ENCODE results near the gene STAT5B. TPM values are rescaled to one million over a fixed set of nuclear protein-coding genes. Genes with fewer than 3 reads are reported as not detected.

STAT5B gene
- total and polyA plus RNA-seq, 2 of the 13 experiments (the other 11 are each of a cell fraction or from before 2014, with no cell fraction given), result 21.0 to 42.8 TPM

DNA sequence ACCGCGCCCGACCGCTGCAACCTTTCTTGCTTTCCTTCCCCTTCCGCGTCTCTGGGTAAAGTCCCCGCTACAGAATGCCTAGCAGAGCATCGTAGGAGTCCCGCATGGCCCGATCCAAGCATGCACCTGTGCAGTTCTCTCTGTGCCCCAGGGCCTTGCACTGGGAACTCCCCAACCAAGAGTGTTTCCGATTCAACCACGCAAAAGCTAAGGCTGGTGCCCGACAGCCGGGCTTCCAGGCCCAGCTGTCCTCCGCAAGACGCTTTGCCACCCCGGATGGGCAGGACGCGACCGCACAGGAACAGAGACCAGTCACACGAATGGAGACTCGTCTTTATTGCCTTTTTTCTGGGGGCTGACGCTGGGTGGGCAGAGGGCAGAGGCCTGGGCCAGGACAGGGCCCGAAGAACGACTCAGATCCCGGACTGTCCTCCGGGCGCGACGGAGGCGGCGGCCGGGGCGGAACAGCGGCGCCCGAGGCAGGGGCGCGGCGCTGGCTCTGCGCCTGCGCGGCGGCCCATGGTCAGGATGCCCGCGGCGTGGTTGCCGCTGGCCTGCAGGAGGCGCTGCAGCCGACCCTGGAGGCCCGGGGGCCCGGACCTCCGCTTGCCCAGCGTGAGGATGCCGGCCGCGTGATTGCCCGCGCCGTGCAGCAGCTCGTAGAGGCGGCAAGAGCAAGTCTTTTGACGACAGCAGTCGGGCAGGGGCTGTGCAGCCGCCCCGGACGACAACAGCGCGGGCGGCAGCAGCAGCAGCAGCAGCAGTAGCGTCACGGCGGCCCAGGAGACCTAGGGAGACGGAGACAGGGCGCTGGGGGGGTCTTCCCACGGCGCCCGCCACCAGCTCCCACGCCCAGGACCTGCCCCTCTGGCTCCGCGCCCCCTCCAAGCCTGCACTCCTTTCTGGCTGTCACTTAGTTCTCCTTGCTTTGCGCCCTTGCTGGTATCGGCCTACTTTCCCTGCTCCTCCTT, 92.2 kb downstream of the STAT5B start (continued):
- TF ChIP-seq, protein P1, sequence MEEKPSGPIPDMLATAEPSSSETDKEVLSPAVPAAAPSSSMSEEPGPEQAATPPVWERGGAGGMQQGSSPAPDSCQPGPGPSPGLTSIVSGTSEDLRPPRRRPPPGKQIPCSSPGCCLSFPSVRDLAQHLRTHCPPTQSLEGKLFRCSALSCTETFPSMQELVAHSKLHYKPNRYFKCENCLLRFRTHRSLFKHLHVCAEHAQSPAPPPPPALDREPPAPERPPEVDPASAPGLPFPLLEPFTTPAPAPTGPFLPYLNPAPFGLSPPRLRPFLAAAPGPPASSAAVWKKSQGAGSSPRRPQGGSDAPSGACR (CRISPR knock-in tag; IDR thresholded peaks at IDR 0.05), result no peak
- TF ChIP-seq PTBP1 (IDR thresholded peaks at IDR 0.05; ENCODE audit: low read depth, low read length, poor library complexity, severe bottlenecking), result no peak
- TF ChIP-seq SNAI1 (CRISPR knock-in tag; IDR thresholded peaks at IDR 0.05; ENCODE audit: borderline replicate concordance), result no peak
- TF ChIP-seq NCOR1 (IDR thresholded peaks at IDR 0.05; ENCODE audit: borderline replicate concordance, low read length), result no peak
- TF ChIP-seq, protein P2, sequence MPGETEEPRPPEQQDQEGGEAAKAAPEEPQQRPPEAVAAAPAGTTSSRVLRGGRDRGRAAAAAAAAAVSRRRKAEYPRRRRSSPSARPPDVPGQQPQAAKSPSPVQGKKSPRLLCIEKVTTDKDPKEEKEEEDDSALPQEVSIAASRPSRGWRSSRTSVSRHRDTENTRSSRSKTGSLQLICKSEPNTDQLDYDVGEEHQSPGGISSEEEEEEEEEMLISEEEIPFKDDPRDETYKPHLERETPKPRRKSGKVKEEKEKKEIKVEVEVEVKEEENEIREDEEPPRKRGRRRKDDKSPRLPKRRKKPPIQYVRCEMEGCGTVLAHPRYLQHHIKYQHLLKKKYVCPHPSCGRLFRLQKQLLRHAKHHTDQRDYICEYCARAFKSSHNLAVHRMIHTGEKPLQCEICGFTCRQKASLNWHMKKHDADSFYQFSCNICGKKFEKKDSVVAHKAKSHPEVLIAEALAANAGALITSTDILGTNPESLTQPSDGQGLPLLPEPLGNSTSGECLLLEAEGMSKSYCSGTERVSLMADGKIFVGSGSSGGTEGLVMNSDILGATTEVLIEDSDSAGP (CRISPR knock-in tag; IDR thresholded peaks at IDR 0.05; ENCODE audit: borderline replicate concordance), result peak; percentile 93
- TF ChIP-seq SCMH1 (CRISPR knock-in tag; IDR thresholded peaks at IDR 0.05; ENCODE audit: borderline replicate concordance), result no peak
- TF ChIP-seq ZNF639 (CRISPR knock-in tag; conservative IDR thresholded peaks at IDR 0.05), result peak; percentile 81
- TF ChIP-seq, protein P3, sequence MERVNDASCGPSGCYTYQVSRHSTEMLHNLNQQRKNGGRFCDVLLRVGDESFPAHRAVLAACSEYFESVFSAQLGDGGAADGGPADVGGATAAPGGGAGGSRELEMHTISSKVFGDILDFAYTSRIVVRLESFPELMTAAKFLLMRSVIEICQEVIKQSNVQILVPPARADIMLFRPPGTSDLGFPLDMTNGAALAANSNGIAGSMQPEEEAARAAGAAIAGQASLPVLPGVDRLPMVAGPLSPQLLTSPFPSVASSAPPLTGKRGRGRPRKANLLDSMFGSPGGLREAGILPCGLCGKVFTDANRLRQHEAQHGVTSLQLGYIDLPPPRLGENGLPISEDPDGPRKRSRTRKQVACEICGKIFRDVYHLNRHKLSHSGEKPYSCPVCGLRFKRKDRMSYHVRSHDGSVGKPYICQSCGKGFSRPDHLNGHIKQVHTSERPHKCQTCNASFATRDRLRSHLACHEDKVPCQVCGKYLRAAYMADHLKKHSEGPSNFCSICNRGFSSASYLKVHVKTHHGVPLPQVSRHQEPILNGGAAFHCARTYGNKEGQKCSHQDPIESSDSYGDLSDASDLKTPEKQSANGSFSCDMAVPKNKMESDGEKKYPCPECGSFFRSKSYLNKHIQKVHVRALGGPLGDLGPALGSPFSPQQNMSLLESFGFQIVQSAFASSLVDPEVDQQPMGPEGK (CRISPR knock-in tag; IDR thresholded peaks at IDR 0.05), result peak; percentile 73
- no peak for TF ChIP-seq PRPF4 (IDR thresholded peaks at IDR 0.05; ENCODE audit: low read depth, low read length, poor library complexity, severe bottlenecking)
- no peak for TF ChIP-seq IRF1 (CRISPR knock-in tag; IDR thresholded peaks at IDR 0.05; ENCODE audit: low read depth)
- TF ChIP-seq MLX (CRISPR knock-in tag; IDR thresholded peaks at IDR 0.05), result 0 out of 2 replicates have a peak, but pooled peaks have one; percentile 7
- no peak for TF ChIP-seq SUZ12 (IDR thresholded peaks at IDR 0.05; ENCODE audit: low read depth, low read length)
- 0 out of 2 replicates have a peak, but pooled peaks have one; percentile 72 for TF ChIP-seq CHCHD3 (CRISPR knock-in tag; IDR thresholded peaks at IDR 0.05)
- peak; percentile 20 for TF ChIP-seq ZEB1 (IDR thresholded peaks at IDR 0.05; ENCODE audit: insufficient replicate concordance, low read depth)
- no peak for TF ChIP-seq RARG (CRISPR knock-in tag; IDR thresholded peaks at IDR 0.05; ENCODE audit: low read depth)
- peak; percentile 95 for TF ChIP-seq RNF2 (conservative IDR thresholded peaks at IDR 0.05; ENCODE audit: low read depth)
- TF ChIP-seq SMC3 (IDR thresholded peaks at IDR 0.05; ENCODE audit: low read length), result no peak
